Measurements from ENCODE around the gene KRTDAP.

The KRTDAP gene

GRCh38 chr19:35490364-35490763 is at the start of gene KRTDAP:
KRTDAP (minus strand) TSS chr19:35490464; CDS start chr19:35490442, 22 bp downstream.
- DNase-seq, result no peak

GRCh38 chr19:35539850-35540249 is 49.6 kb upstream of the KRTDAP start:
- no peak for DNase-seq

GRCh38 chr19:35539314-35539713 is 49.0 kb upstream of the KRTDAP start:
- DNase-seq, result no peak

- no peak for DNase-seq
Measured at GRCh38 chr19:35534803-35535480, 44.7 kb upstream of the KRTDAP start.

GRCh38 chr19:35533822-35534392 is 43.6 kb upstream of the KRTDAP start:
- DNase-seq, result no peak

GRCh38 chr19:35533201-35533821 is 43.0 kb upstream of the KRTDAP start, which contains the start of gene GAPDHS:
GAPDHS (plus strand) TSS chr19:35533456; CDS start chr19:35533528, 72 bp downstream.
- no peak for DNase-seq

GRCh38 chr19:35531291-35531690 is 41.0 kb upstream of the KRTDAP start:
- no peak for DNase-seq

- DNase-seq, result no peak
Measured at GRCh38 chr19:35529241-35530218, 39.3 kb upstream of the KRTDAP start.

- DNase-seq, result peak; percentile 64
Measured at GRCh38 chr19:35528218-35529038, 38.2 kb upstream of the KRTDAP start, which contains the start of gene SBSN. SBSN (minus strand) TSS chr19:35528311; CDS start chr19:35528281, 30 bp downstream.

- no peak for DNase-seq
Measured at GRCh38 chr19:35525873-35526272, 35.6 kb upstream of the KRTDAP start.

GRCh38 chr19:35524181-35524837 is 34.0 kb upstream of the KRTDAP start:
- no peak for DNase-seq

- no peak for DNase-seq
Measured at GRCh38 chr19:35522745-35523327, 32.6 kb upstream of the KRTDAP start.

- no peak for DNase-seq
Measured at GRCh38 chr19:35521124-35521743, 31.0 kb upstream of the KRTDAP start.

GRCh38 chr19:35519291-35519690 is 29.0 kb upstream of the KRTDAP start:
- DNase-seq, result peak; percentile 22

GRCh38 chr19:35518313-35518712 is 28.0 kb upstream of the KRTDAP start:
- peak; percentile 97 for DNase-seq

- DNase-seq, result no peak
Measured at GRCh38 chr19:35517342-35517741, 27.1 kb upstream of the KRTDAP start.

- DNase-seq, result no peak
Measured at GRCh38 chr19:35516310-35516709, 26.0 kb upstream of the KRTDAP start.

GRCh38 chr19:35514282-35514809 is 24.1 kb upstream of the KRTDAP start:
- DNase-seq, result no peak

- DNase-seq, result peak; percentile 42
Measured at GRCh38 chr19:35513628-35514281, 23.5 kb upstream of the KRTDAP start, which contains the start of gene DMKN. DMKN (minus strand) TSS chr19:35513649; CDS start chr19:35513475, 174 bp downstream.

Measured in fibroblast of upper back skin (primary cell).